ENCODE data around the gene RASL10B. TPM values are rescaled to one million over a fixed set of nuclear protein-coding genes. Genes with fewer than 3 reads are reported as not detected.

Gene RASL10B
- polyA plus RNA-seq, 1 donor = 2.8 TPM

- no peak for DNase-seq
These were observed 14.0 kb upstream of the RASL10B start for GRCh38 chr17:35717475-35717874.

- no peak for DNase-seq
These were observed 7.7 kb upstream of the RASL10B start for GRCh38 chr17:35723735-35724134.

GRCh38 chr17:35725058-35725457 is 6.4 kb upstream of the RASL10B start:
- no peak for DNase-seq

GRCh38 chr17:35725802-35726126 is 5.7 kb upstream of the RASL10B start:
- DNase-seq = no peak

GRCh38 chr17:35726127-35726952 is 5.1 kb upstream of the RASL10B start:
- no peak for DNase-seq

- no peak for DNase-seq
These were observed 4.4 kb upstream of the RASL10B start for GRCh38 chr17:35726953-35727460.

- no peak for DNase-seq
These were observed 3.8 kb upstream of the RASL10B start for GRCh38 chr17:35727635-35728034.

GRCh38 chr17:35728551-35728950 is 2.9 kb upstream of the RASL10B start:
- DNase-seq = no peak

GRCh38 chr17:35729405-35729833 is 2.0 kb upstream of the RASL10B start:
- no peak for DNase-seq

- DNase-seq = no peak
These were observed 936 bp upstream of the RASL10B start for GRCh38 chr17:35730400-35731005.

- DNase-seq = no peak
These were observed 722 bp downstream of the RASL10B start for GRCh38 chr17:35731917-35732805.

GRCh38 chr17:35732806-35733136 is 1.3 kb downstream of the RASL10B start:
- DNase-seq = no peak

- DNase-seq = no peak
These were observed 1.9 kb downstream of the RASL10B start for GRCh38 chr17:35733366-35733765.

GRCh38 chr17:35734396-35734795 is 3.0 kb downstream of the RASL10B start:
- no peak for DNase-seq

GRCh38 chr17:35735036-35735805 is 3.8 kb downstream of the RASL10B start:
- no peak for DNase-seq

- no peak for DNase-seq
These were observed 4.8 kb downstream of the RASL10B start for GRCh38 chr17:35736236-35736635.

GRCh38 chr17:35738519-35739133 is 7.2 kb downstream of the RASL10B start:
- DNase-seq = no peak

- no peak for DNase-seq
These were observed 8.8 kb downstream of the RASL10B start for GRCh38 chr17:35740216-35740615.

- DNase-seq = no peak
These were observed 9.8 kb downstream of the RASL10B start for GRCh38 chr17:35740997-35741931.

- DNase-seq = no peak
These were observed 11.1 kb downstream of the RASL10B start for GRCh38 chr17:35742496-35742895.
